ENCODE data around the gene PFKFB1. TPM values are rescaled to one million over a fixed set of nuclear protein-coding genes. Genes with fewer than 3 reads are reported as not detected.

The PFKFB1 gene
- total and polyA plus RNA-seq, 2 experiments from 2014 or later = 0.59 to 2.1 TPM

DNA sequence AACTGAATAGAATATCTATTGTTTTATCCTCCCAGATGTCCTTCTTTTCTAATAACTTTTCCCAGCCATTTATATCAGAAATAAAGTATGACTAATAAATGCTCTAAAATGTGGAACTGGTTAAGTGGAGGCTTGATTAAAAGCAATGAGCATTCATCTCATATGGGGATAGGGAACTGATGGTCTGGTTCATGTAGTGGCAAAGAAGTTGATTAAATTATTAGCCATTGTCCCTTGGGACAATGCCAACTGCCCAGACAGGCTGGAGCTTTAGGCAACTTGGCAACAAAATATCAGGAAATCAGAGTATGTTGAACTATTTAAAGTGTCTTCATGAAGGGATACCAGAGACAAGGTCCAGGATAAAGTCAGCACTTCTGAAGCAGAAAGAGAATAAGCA lies 49.2 kb downstream of the PFKFB1 start:
- TF ChIP-seq, protein P1, sequence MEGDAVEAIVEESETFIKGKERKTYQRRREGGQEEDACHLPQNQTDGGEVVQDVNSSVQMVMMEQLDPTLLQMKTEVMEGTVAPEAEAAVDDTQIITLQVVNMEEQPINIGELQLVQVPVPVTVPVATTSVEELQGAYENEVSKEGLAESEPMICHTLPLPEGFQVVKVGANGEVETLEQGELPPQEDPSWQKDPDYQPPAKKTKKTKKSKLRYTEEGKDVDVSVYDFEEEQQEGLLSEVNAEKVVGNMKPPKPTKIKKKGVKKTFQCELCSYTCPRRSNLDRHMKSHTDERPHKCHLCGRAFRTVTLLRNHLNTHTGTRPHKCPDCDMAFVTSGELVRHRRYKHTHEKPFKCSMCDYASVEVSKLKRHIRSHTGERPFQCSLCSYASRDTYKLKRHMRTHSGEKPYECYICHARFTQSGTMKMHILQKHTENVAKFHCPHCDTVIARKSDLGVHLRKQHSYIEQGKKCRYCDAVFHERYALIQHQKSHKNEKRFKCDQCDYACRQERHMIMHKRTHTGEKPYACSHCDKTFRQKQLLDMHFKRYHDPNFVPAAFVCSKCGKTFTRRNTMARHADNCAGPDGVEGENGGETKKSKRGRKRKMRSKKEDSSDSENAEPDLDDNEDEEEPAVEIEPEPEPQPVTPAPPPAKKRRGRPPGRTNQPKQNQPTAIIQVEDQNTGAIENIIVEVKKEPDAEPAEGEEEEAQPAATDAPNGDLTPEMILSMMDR (IDR thresholded peaks at IDR 0.05; ENCODE audit: poor library complexity) = no peak
- TF ChIP-seq EZH2phosphoT487 (IDR thresholded peaks at IDR 0.05; ENCODE audit: low read depth, severe bottlenecking, unreplicated experiment) (no peak), EZH2 (IDR thresholded peaks at IDR 0.05; ENCODE audit: borderline replicate concordance) (no peak)
- Histone ChIP-seq H2AFZ (no peak overlapping the region), H3K9me3 (ENCODE audit: low read depth) (no peaks in the 10 kb centered on the region), H3K4me2 (no peak overlapping the region), H3K9me2 (replicated peaks; ENCODE audit: insufficient read depth) (no peaks in the 10 kb centered on the region), H3K27ac (no peak overlapping the region), H3K4me1 (ENCODE audit: insufficient read depth) (no peaks in the 10 kb centered on the region), H4K20me1 (ENCODE audit: insufficient read depth, poor library complexity, severe bottlenecking) (no peaks in the 10 kb centered on the region), H3K36me3 (replicated peaks; ENCODE audit: insufficient read depth, low read depth) (no peaks in the 10 kb centered on the region), H3K79me2 (no peaks in the 10 kb centered on the region), H3K27me3 (no peaks in the 10 kb centered on the region), H3K4me3 (no peak overlapping the region)
- DNase-seq (ENCODE audit: low spot score) = no peak

DNA sequence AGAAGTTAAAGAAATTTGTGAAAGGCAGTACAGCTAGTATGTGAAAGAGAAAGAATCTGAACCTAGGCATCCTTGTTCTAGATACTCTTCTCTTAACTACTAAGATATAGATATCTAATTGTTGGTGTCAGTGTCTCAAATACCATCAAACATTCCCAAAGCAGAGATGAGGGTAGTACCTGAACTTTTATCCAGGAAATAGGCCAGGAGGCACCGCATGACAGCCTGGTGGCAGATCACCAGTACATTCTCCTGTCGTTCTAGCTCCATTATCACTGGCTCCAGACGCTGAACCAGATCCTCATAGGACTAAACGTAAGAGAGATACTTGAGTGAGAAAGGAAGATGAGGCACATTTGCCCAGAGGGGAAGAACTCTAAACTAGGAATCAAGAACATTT lies 56.6 kb downstream of the PFKFB1 start:
- Histone ChIP-seq H3K27ac (no peak overlapping the region), H3K4me3 (no peak overlapping the region), H3K27me3 (no peaks in the 10 kb centered on the region), H4K20me1 (ENCODE audit: insufficient read depth, poor library complexity, severe bottlenecking) (no peaks in the 10 kb centered on the region), H3K4me2 (no peak overlapping the region), H3K4me1 (ENCODE audit: insufficient read depth) (no peaks in the 10 kb centered on the region), H3K9me3 (ENCODE audit: low read depth) (no peaks in the 10 kb centered on the region), H2AFZ (no peak overlapping the region), H3K9me2 (replicated peaks; ENCODE audit: insufficient read depth) (no peaks in the 10 kb centered on the region), H3K79me2 (no peaks in the 10 kb centered on the region), H3K36me3 (replicated peaks; ENCODE audit: insufficient read depth, low read depth) (no peaks in the 10 kb centered on the region)
- 64% methylated on average over 4 of the region's 4 CpGs for WGBS (ENCODE audit: low lambda C conversion rate, missing lambda C conversion rate)
- TF ChIP-seq EZH2 (IDR thresholded peaks at IDR 0.05; ENCODE audit: borderline replicate concordance) = no peak
- no peak for TF ChIP-seq EZH2phosphoT487 (IDR thresholded peaks at IDR 0.05; ENCODE audit: low read depth, severe bottlenecking, unreplicated experiment)
- TF ChIP-seq, protein P1 (IDR thresholded peaks at IDR 0.05; ENCODE audit: poor library complexity) = no peak
- no peak for DNase-seq (ENCODE audit: low spot score)

DNA sequence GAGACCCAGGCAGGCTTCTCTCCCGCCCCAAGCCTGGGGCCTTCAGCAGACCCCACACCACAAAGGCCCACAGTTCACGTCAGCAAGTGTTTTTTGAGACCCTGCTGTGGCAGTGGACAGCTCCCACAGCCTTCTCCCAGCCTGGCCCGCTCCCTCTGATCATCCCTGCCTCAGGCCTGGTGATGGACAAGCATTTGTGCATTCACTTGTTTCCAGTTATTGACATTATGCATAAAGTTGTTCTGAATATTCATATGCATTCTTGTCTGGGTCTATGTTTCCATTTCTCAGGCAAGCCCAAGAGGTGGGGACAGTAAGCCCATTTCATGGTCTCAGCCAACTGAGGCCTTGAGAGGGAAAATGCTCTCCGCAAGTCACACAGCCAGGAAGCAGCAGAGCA lies 58.7 kb downstream of the PFKFB1 start:
- no peak overlapping the region for H2AFZ ChIP-seq
- H3K9me2 ChIP-seq (replicated peaks; ENCODE audit: insufficient read depth) = no peaks in the 10 kb centered on the region
- no peak overlapping the region for H3K4me2 ChIP-seq
- H3K36me3 ChIP-seq (replicated peaks; ENCODE audit: insufficient read depth, low read depth) = no peaks in the 10 kb centered on the region
- no peaks in the 10 kb centered on the region for H3K4me1 ChIP-seq (ENCODE audit: insufficient read depth)
- no peak overlapping the region for H3K27ac ChIP-seq
- H3K79me2 ChIP-seq = no peaks in the 10 kb centered on the region
- no peaks in the 10 kb centered on the region for H3K9me3 ChIP-seq (ENCODE audit: low read depth)
- TF ChIP-seq EZH2 (IDR thresholded peaks at IDR 0.05; ENCODE audit: borderline replicate concordance) (no peak), EZH2phosphoT487 (IDR thresholded peaks at IDR 0.05; ENCODE audit: low read depth, severe bottlenecking, unreplicated experiment) (no peak)
- TF ChIP-seq, protein P1 (IDR thresholded peaks at IDR 0.05; ENCODE audit: poor library complexity) = no peak
- H3K4me3 ChIP-seq = no peak overlapping the region
- H3K27me3 ChIP-seq = no peaks in the 10 kb centered on the region
- DNase-seq (ENCODE audit: low spot score) = no peak
- 64% methylated on average over 4 of the region's 4 CpGs for WGBS (ENCODE audit: low lambda C conversion rate, missing lambda C conversion rate)
- no peaks in the 10 kb centered on the region for H4K20me1 ChIP-seq (ENCODE audit: insufficient read depth, poor library complexity, severe bottlenecking)

DNA sequence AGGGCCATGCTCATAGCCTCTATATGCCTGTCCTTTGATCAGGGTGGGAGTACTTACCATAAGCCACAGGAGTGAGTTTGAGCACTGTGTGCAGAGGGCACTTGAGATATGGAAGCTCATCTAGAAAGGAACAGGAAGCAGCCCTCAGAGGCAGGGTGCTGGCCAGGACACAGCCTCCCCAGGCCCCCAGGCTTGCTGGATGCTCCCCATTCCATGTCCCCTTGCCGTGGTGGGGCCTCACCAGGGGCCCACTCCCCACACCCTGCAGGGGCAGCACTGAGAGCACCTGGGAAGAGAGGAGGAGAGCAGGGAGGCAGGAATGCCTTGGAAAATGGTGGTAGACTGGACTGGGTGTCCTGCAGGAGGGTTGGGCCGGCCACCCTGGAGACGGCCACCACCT lies 59.1 kb downstream of the PFKFB1 start:
- Histone ChIP-seq H3K79me2 (no peaks in the 10 kb centered on the region), H3K9me2 (replicated peaks; ENCODE audit: insufficient read depth) (no peaks in the 10 kb centered on the region), H3K27me3 (no peaks in the 10 kb centered on the region), H2AFZ (no peak overlapping the region), H3K4me1 (ENCODE audit: insufficient read depth) (no peaks in the 10 kb centered on the region), H3K36me3 (replicated peaks; ENCODE audit: insufficient read depth, low read depth) (no peaks in the 10 kb centered on the region), H3K4me2 (no peak overlapping the region), H4K20me1 (ENCODE audit: insufficient read depth, poor library complexity, severe bottlenecking) (no peaks in the 10 kb centered on the region), H3K4me3 (no peak overlapping the region), H3K27ac (no peak overlapping the region), H3K9me3 (ENCODE audit: low read depth) (no peaks in the 10 kb centered on the region)
- DNase-seq (ENCODE audit: low spot score) = no peak
- no peak for TF ChIP-seq EZH2phosphoT487 (IDR thresholded peaks at IDR 0.05; ENCODE audit: low read depth, severe bottlenecking, unreplicated experiment)
- TF ChIP-seq EZH2 (IDR thresholded peaks at IDR 0.05; ENCODE audit: borderline replicate concordance) = no peak
- TF ChIP-seq, protein P1 (IDR thresholded peaks at IDR 0.05; ENCODE audit: poor library complexity) = no peak
- 78% methylated on average over 3 of the region's 3 CpGs for WGBS (ENCODE audit: low lambda C conversion rate, missing lambda C conversion rate)

Measured in hepatocyte (in vitro differentiated cells).